Vagina (tissue), 2 donors: ENCODE data around the gene CHRNG.

Source experiments
- CTCF ChIP-seq, 3 experiments: fragments of 450-650 bp in 2 of 3; fragments of 200-600 bp in 1 of 3; sonication (generic) in 1 of 3; IDR thresholded peaks; one replicate each; pipeline ENCODE4 v1.5.1; 2017 to 2019; ENCODE audit warnings: antibody characterized with exemption in 3 of 3, mild to moderate bottlenecking in 2 of 3, moderate library complexity in 2 of 3
- POLR2AphosphoS5 ChIP-seq, 2 donors: sonication (generic); formaldehyde crosslinking; IDR thresholded peaks; one replicate each; pipeline ENCODE4 v1.9.0; 2017; ENCODE audit warnings: antibody characterized with exemption in 2 of 2, mild to moderate bottlenecking in 2 of 2, low read depth in 1 of 2; ENCODE audit not compliant: insufficient read depth in 1 of 2

DNA sequence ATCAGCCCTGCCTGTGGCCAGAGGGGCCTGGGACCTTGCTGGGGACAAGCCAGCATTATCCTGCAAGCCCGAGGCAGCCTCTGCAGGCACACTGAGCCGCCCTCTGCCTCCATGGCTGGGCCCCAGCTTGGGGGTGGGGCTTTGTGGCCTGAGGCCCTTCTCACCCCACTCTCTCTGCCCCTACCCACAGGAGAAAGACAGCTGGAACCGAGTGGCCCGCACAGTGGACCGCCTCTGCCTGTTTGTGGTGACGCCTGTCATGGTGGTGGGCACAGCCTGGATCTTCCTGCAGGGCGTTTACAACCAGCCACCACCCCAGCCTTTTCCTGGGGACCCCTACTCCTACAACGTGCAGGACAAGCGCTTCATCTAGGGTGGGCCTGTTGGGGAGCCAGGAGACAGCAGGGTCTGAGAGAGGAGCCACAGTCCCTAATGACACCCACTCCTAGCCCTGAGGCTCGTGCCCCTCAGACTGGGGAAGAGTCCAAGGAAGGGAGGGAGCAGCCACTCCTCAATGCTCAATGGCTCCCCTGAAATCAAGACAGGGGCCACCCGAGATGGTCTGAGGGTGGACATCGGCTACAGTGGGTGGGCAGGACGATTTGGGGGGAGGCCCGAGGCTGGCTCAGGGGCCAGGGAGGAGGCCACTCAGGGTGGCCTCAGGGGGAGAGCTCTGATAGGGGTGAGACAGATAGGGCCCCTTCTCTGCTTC lies 4.4 kb upstream of the CHRNG start:
- TF ChIP-seq CTCF (IDR thresholded peaks at IDR 0.05) = no peak
- no peak for TF ChIP-seq POLR2AphosphoS5 (IDR thresholded peaks at IDR 0.05; ENCODE audit: insufficient read depth in 1 of 2, low read depth in 1 of 2)
